ENCODE measurements around the gene DUSP18.
"Not testable (repeated sequence)": the region's sequence is repeated elsewhere in the genome, so short reads cannot be mapped to it uniquely, and the experiment has no call there.

- TF ChIP-seq REST (IDR thresholded peaks at IDR 0.05; ENCODE audit: insufficient replicate concordance, low read depth); CTCF (IDR thresholded peaks at IDR 0.05; ENCODE audit: insufficient read depth, low read length); POLR2AphosphoS5 (IDR thresholded peaks at IDR 0.05; ENCODE audit: low read depth): not testable (repeated sequence)
Measured at GRCh38 chr22:30676565-30676964, 8.9 kb upstream of the DUSP18 start.
